SHP77 treated with DMSO at 0.1 percent for 48 hours (cell line): ENCODE results near the gene KCTD13.
"Not testable (repeated sequence)": the region's sequence is repeated elsewhere in the genome, so short reads cannot be mapped to it uniquely, and the experiment has no call there.

Experiments
- DNase-seq: peaks from one replicate; lab custom pipeline; 2025; lab: John Stamatoyannopoulos, UW

KCTD13 gene

DNA sequence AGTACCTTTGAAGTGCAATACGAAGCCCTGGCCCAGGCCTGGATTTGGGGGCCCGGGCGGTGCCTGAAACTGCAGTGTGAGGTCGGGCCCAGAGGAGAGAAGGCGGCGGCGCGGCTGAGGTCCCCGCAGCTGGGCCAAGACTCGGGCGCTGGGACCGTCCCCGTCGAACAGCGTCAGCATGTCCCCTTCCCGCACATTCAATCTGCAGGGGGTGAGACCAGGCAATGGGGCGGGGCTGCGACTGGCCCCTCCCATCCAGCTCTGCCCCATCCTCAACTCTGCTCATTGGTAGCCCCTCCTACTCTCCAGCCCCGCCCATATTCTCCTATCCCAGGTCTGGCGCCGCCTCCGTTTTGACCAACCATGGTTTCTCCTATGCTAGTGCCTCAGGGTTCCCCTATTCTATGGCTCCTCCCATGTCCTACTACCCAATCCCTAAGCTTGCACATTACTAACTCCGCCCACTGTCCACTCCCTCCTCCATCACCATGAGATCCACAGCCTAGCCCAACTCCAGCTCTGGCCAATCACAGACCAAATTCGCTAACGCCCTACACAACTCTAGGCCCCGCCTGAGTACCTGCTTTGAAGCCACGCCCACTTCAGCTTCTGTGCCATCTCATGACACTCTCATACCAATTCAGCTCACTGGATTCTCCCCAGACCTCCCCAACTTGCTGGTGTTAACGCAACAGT is 48.6 kb downstream of the KCTD13 start:
- DNase-seq = no peak

DNA sequence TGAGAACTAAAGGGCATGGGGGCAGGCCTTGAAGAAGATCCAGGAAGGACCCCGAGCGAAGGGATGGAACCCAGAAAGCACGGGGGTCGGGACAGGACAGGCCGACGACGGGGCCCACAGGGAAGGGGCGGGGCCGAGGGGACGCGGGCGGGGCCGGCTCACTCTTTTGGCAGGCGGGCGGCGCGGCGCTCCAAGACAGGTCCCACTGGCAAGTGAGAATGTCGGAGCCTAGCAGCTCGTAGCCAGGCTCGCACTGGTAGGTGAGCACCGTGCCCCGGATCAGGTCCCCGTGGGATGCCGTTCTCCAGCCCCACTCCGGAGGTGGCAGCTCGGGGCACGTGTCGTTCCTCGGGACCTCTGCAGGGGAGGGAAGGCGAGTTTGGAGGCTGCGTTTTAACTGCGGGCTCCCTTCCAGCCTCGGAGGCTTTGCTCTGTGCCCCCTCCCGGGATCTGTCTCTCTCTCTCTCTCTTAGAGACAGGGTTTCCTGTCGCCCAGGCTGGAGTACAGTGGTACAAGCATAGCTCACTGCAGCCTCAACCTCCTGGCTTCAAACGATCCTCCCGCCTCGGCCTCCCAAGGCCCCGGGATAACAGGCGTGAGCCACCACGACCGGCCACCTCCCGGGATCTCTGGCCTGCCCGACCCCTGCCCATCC is 49.3 kb downstream of the KCTD13 start:
- no peak for DNase-seq

DNA sequence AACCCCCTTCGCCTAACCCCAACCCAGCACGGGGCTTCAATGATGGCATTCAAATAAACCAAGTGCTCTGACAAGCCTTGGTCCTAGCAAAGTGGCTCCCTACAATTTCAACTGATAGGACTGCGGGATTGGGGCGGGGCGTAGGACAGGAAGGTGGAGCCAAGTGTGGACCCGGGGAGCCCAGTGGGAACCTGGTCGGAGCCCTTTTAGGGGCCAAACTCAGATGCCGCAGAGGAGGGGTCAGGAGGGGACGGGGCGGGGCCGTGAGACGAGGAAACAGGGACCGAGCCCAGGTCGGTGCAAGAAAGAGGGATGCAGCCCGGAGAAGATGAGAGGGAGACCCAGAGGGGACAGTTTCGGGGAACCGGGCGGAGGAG is 49.8 kb downstream of the KCTD13 start:
- DNase-seq = no peak

DNA sequence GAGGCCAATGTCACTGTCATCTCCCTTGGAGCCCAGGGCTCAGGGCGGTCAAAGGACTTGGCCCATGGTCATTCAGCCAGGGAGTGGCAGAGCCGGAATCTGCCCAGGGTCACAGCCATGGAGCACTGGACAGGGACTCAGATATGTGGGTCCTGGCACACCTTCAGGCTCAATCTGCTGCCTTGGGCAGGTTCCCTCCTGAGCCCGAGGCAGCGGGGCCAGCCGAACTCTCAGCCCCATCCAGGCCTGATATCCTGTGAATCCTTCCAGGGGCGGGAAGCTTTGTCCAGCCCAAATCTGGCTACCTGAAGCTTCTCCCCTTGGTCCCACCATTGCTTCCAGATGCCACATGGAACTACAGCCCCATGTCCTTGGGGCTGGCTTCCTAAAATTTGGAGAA is 50.8 kb downstream of the KCTD13 start:
- DNase-seq = no peak

DNA sequence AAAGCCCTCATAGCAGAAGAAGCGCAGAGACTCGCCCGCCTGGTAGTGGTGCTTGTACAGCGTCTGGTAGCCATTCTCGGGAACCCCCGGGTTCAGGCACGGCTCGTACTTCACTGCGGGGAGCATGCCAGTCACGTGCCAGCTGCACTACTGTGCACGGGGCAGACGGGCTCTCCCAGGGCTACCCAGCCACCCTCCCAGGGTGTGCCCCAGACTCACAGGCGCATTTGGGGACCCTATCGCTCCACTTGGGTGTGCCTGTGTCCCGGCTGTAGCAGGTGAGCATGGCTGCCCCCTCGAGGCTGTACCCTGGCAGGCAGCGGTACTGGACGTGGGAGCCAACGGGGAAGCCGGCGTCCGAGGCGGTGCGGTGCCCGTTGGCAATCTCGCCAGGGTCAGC is 52.7 kb downstream of the KCTD13 start:
- DNase-seq = no peak

DNA sequence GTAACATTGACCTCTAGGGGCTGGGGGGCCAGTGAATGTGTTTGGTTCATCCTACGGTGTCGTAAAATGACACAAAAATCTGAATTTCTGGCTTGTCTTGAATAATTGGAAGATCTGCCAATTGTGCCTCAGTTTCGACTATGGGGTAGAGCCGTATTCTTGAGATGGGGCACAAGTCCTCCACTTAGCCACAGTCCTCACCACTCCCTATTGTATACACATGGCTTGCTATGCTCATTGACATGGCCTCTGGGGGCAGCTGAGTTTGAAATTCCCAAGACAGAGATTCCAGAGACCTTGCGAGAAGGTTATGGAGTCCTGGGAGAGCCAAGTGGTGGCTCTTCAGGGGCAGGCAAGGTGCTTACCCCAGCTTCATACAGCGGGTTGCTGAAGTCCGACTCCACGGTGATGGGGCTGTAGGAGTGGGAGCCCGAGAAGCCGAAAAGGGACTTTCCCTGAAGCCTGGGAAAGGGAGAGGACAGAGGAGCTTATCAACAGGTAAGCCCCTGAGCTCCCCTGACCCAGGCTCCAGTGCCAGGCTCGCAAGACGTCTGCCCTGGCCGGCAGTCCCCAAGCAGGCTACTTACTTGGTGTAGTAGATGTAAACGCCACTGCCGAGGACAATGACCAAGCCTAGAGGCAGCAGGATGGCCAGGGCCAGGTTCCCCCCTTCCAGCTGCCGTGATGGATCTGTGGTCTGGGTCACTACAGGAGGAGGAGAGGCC is 54.0 kb downstream of the KCTD13 start:
- no peak for DNase-seq

DNA sequence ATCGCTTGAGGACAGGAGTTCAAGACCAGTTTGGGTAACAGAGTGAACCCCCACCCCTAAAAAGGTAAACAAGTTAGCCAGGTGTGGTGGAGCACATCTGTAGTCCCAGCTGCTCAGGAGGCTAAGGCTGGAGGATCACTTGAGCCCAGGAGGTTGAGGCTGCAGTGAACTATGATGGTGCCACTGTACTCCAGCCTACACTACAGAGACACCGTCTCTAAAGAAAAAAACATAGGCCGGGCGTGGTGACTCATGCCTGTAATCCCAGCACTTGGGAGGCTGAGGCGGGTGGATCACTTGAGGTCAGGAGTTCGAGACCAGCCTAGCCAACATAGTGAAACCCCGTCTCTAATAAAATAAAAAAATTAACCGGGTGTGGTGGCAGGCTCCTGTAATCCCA is 57.0 kb downstream of the KCTD13 start:
- not testable (repeated sequence) for DNase-seq

DNA sequence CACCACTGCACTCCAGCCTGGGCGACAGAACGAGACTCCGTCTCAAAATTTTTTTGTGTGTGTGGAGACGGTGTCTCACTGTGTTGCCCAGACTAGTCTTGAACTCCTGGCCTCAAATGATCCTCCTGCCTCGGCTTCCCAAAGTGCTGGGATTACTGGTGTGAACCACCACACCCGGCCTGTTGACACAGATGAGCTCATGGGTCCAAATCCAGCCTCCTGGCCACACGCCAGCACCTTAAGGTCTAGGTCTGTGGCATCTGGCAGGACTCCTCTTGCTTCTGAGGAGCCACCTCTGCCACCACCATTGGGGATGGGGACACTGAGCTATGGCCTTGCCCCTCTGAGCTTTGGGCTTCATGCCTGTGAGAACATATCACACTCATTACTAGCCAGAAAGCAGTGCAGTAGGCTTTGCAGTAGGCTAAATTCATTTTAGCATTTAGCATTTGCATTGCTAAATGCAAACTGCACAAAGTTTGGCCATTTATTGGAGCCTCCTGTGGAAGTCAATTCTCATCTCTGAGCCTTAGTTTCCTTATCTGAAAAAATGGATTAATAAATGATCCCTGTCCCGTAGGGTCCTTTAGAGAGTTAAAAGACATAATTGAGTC is 57.5 kb downstream of the KCTD13 start:
- DNase-seq = no peak

DNA sequence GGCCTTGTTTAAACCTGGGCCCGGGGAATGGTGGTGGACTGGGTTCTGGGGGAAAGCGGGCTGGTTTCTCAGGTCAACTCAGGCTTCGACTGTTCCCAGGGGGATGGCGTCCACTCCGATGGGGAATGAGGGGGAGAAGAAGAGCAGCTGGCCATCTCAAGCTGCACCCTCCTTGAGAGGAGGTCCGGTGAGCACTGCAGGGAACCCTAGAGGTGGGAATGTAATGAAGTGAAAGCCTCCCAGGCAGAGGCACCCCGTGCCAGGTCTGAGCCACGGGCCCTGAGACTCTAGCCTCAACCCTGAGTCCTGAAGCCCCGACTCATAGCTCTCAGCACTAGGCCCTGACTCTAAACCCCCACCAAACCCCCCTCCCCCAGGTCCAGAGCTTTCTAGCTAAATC is 61.8 kb downstream of the KCTD13 start:
- DNase-seq = no peak

DNA sequence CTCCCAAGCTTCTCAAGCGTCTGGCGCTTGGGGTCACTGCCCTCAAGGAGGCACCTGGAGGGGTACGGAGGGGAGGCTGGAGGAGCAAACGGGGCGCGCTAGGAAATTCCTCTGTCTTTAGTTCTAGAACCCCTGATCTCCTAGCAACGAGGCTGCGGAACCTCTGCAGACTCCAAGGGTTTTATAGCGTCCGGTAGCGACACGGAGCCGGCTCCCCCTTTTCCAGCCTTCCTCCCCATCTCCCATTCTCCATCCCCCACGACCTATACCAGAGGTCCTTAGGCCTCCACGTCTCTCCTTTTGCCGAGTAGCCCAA is 62.4 kb downstream of the KCTD13 start:
- DNase-seq = no peak

DNA sequence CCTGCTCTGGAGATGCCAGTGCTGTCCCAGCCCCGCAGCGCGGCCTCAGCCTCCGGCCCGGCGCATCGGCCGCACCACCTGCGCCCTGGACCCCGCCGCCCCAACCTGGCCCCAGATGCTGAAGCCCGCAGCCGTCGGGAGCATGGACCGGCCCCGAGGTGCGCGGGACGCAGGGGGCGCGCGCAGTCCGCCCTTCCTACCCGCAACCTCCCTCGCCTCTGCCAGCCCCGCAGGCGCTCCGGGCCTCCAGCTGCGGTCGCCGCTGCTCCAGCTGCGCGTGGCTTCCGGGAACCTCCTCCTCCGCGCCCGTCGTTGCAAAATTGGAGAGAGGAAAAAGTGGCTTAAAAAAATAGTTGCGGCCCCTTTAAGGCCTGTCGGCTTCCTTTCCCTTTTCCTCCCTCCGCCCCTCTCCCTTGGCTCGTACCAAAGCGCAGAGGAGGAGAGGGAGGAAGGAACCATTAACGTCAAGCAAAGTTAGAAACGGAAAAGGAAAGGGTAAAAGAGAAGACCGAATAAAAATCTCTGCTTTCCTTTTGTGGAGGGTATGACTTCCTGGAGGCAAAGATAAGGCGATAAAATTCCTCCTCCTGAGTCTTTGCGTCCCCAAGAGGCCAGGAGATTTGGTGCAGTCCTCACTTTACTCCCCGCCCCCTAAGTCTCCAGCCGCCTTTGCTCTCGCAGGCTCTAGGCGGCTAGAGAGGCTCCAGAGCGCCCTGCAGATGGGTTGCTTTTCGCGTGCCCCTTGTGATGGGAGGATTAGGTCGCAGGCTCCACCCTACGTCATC is 63.0 kb downstream of the KCTD13 start, which contains the start of gene CDIPT:
CDIPT (minus strand) TSS at position 343 of the 785 bp plus-strand sequence. CDS start 369 bp downstream, outside the sequence.
- DNase-seq = peak; percentile 96

DNA sequence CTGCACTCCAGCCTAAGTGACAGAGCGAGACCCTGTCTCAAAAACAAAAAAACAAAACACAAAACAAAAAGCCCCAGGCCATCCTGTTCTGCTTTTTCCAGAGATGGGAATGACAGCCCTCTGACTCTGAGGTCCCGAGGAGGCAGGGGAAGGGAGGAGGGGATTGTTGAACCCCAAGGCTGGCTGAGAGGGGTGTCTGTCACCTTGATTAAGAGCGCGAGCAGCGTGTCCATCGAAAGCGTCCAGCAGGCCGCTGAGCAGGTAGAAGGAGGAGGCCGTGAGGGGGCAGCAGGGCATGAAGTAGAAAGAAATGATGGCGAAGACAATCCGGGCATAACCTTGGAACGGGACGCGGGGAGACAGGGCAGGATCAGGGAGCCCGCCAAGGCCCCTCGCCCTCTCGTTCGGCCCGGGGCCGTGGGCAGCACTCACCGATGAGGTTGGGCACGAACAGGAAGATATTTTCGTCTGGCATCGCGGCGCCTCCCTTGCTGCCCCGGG is 63.6 kb downstream of the KCTD13 start:
- DNase-seq = no peak

DNA sequence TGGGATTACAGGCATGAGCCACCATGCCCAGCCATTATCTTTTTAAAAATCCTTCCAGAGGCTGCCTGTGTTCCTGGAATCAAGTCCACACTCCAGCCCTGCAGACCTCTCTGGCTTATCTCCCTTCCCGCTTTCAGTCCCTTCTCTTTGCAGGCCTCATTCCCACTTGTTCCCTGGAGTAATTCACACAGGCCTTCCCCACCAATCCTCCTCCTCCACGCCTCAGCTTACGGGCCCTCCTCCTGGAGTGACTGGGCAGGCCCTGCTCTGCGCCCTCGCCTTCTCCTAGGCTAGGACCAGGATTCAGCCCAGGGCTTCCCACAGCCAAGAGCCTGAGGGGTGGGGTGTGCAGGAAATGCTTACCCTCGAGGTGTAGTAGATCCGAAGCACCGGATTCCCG is 65.8 kb downstream of the KCTD13 start:
- DNase-seq = no peak

DNA sequence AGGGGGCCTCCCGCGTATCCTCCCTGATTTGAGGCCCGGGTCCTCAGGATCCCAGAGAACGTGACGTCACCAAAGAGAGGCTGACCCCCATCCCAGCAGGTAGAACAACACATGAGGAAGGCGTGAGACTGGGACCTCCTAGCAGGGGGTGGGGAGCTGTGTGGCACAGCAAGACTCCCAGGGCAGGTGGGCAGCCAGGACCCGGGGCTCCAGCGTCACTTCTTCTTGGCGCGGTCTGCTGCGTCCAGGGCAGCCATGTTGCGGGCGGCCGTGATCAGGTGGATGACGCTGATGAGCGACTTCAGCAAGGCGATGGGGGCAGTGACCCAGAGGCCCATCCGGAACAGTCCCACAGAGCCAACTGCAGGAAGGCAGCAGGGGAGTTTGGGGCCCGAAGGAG is 67.1 kb downstream of the KCTD13 start:
- no peak for DNase-seq

DNA sequence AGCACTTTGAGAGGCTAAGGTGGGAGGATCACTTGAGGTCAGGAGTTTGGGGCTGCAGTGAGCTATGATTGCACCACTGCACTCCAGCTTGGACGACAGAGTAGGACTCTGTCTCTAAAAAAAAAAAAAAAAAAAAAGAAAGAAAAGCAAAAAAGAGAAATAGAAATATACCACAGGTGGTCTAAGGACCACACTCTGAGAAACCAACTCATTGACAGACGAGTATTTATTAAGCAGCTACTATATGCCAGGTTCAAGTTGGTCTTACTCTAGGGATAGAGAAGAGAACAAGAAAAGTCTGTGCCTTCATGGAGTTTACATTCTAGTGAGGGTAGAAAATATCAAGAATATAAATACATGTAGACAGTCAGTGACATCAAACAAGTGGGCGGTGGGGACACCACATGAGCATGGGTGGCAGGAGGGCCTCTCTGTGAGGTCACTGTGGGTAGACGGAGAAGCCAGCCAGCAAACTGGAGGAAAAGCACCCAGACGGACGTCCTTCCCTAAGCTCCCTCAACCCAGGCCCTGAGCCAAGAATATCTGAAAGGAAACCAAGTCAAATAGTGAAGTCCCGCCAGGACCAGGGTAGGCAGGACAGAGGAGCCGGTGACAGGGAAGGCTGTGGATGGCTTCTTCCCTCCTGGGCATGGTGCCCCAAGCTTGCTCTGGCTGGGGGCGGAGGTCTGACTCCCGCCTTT is 67.7 kb downstream of the KCTD13 start:
- no peak for DNase-seq

DNA sequence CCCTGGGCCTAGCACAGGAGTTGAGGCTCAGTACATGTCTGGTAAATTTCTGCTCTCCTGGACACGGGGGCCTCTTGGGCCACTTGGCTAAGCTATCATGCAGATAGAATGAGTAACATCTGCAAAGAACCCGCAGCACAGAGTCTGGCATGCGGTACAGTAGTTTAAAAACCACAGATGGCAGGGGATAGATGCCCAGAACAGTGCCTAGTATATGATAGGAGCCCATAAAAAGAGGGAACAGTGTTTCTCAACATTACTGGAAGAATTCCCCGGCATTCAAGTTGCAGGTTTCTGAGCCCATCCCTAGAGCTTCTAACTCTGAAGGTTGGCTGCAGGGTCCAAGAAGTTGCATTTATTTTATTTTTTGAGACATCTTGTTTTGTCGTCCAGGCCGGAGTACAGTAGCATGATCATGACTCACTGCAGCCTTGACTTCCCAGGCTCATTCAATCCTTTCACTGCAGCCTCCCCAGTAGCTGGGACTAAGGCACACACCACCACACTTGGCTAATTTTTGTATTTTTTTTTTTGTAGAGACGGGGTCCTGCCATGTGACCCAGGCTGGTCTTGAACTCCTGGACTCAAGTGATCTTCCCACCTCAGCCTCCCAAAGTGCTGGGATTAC is 68.8 kb downstream of the KCTD13 start:
- no peak for DNase-seq
